ENCODE results near the gene KCNK15.

GRCh38 chr20:44707018-44707579 is 38.6 kb upstream of the KCNK15 start:
- TF ChIP-seq CTCF (IDR thresholded peaks at IDR 0.05) (no peak), ZFX (IDR thresholded peaks at IDR 0.05; ENCODE audit: borderline replicate concordance) (no peak)
